ENCODE results near the gene GNG13.

- no peak for TF ChIP-seq CTCF (IDR thresholded peaks at IDR 0.05; ENCODE audit: extremely low read depth in 1 of 2, insufficient read depth in 1 of 2, low read depth in 1 of 2, low read length in 2 of 2)
- no peak for TF ChIP-seq MAX (IDR thresholded peaks at IDR 0.05; ENCODE audit: insufficient read depth, insufficient read length)
Observed at GRCh38 chr16:767743-768235, 32.7 kb downstream of the GNG13 start.
